ENCODE results near the gene THYN1.

DNA sequence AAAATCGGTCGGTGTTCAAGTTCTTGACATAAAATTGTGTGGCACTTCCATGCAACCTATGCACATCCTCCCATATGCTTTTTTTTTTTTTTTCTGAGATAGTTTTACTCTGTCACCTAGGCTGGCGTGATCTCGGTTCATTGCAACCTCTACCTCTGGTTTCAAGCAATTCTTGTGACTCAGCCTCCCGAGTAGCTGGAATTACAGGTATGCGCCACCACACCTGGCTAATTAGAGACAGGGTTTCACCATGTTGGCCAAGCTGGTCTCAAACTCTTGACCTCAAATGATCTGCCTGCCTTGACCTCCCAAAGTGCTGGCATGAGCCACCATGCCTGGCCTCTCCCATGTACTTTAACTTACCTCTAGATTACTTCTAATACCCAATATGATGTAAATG lies 38.0 kb upstream of the THYN1 start:
- TF ChIP-seq, protein P1, sequence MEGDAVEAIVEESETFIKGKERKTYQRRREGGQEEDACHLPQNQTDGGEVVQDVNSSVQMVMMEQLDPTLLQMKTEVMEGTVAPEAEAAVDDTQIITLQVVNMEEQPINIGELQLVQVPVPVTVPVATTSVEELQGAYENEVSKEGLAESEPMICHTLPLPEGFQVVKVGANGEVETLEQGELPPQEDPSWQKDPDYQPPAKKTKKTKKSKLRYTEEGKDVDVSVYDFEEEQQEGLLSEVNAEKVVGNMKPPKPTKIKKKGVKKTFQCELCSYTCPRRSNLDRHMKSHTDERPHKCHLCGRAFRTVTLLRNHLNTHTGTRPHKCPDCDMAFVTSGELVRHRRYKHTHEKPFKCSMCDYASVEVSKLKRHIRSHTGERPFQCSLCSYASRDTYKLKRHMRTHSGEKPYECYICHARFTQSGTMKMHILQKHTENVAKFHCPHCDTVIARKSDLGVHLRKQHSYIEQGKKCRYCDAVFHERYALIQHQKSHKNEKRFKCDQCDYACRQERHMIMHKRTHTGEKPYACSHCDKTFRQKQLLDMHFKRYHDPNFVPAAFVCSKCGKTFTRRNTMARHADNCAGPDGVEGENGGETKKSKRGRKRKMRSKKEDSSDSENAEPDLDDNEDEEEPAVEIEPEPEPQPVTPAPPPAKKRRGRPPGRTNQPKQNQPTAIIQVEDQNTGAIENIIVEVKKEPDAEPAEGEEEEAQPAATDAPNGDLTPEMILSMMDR (IDR thresholded peaks at IDR 0.05 in 4 of 5, conservative IDR thresholded peaks at IDR 0.05 in 1 of 5) = no peak
- no peak for TF ChIP-seq POLR2A (IDR thresholded peaks at IDR 0.05)

Measured in gastrocnemius medialis (tissue), 4 donors.